GM12892 (cell line): ENCODE data around the gene ATP11B.

ENCODE experiments used
- POLR2A ChIP-seq: IDR thresholded peaks from 2 replicates; pipeline ENCODE4 v1.6.1; 2011; ENCODE audit warnings: low read depth, low read length, control low read depth
- POLR2AphosphoS5 ChIP-seq: IDR thresholded peaks from 2 replicates; pipeline ENCODE4 v1.6.1; 2011; ENCODE audit warnings: low read depth, low read length, control low read depth
- TAF1 ChIP-seq: IDR thresholded peaks from 2 replicates; pipeline ENCODE4 v1.6.1; 2011; ENCODE audit warnings: low read depth, mild to moderate bottlenecking, control low read depth, low read length, borderline replicate concordance

DNA sequence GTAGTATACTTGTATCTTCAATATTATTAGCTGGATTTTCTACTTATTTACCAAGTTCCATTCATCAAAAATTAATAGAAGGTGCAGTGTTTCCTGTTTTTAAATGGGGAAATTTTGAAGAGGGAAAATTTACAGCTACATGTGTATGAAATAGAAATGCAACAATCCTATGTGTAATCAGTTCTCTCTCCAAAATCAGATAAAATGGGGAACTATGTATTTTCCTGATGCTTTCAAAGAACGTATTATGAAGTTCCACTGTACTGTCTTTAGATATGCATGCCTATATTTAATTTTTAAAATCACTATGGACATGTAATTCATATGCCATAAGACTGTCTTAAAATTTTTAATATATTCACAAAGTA lies 143.6 kb downstream of the ATP11B start:
- no peak for TF ChIP-seq POLR2A
- TF ChIP-seq POLR2AphosphoS5: no peak
- no peak for TF ChIP-seq TAF1
